Calu3 (cell line): ENCODE measurements around the gene ZBTB20. TPM values are rescaled to one million over a fixed set of nuclear protein-coding genes. Genes with fewer than 3 reads are reported as not detected.
A peak's percentile ranks its signal among the peaks of the same experiment; 100 is the strongest.

Experiments
- BruUV-seq: library from RNA; stranded (reverse); fragments of 400-500 nt; replicated peaks from 2 replicates; lab custom pipeline; 2021; lab: Mats Ljungman, UMichigan
- CTCF ChIA-PET: fragments of 300-600 bp; sonication (Branson Sonifier 250); formaldehyde crosslinking; loops from one replicate; lab custom pipeline; 2022; ENCODE audit warnings: antibody characterized with exemption; lab: Charles Lee
- DNase-seq: peaks from one replicate; pipeline ENCODE4 v3.0.0; 2022
- H3K27ac Mint-ChIP-seq: one replicate; pipeline ENCODE4 v1.8.0; 2022; ENCODE audit warnings: mixed read lengths; ENCODE audit not compliant: unreplicated experiment
- H3K27me3 Mint-ChIP-seq: one replicate; pipeline ENCODE4 v1.8.0; 2022; ENCODE audit warnings: mixed read lengths; ENCODE audit not compliant: unreplicated experiment
- H3K36me3 Mint-ChIP-seq: one replicate; pipeline ENCODE4 v1.8.0; 2022; ENCODE audit warnings: mild to moderate bottlenecking, moderate library complexity, mixed read lengths; ENCODE audit not compliant: insufficient read depth, unreplicated experiment
- H3K4me1 Mint-ChIP-seq: one replicate; pipeline ENCODE4 v1.8.0; 2022; ENCODE audit warnings: mild to moderate bottlenecking, low read depth, mixed read lengths; ENCODE audit not compliant: unreplicated experiment
- H3K4me3 Mint-ChIP-seq: one replicate; pipeline ENCODE4 v1.8.0; 2022; ENCODE audit warnings: mild to moderate bottlenecking, low read depth, moderate library complexity, mixed read lengths; ENCODE audit not compliant: unreplicated experiment
- H3K9me3 Mint-ChIP-seq: one replicate; pipeline ENCODE4 v1.8.0; 2022; ENCODE audit warnings: low read depth, mixed read lengths; ENCODE audit not compliant: unreplicated experiment
- CTCF ChIP-seq: fragments of 200-600 bp; IDR thresholded peaks from one replicate; pipeline ENCODE4 v1.8.0; 2022; ENCODE audit warnings: antibody characterized with exemption; ENCODE audit not compliant: unreplicated experiment
- intact Hi-C: fragments of 100-400 bp; cut with micrococcal nuclease; formaldehyde crosslinking; loops from one replicate; pipeline ENCODE4 v1.10.0; 2022; ENCODE audit not compliant: unreplicated experiment
- total RNA-seq: library from RNA; stranded (reverse); gene quantifications from 2 replicates; pipeline ENCODE4 v1.2.3, GENCODE V29; 2022

The ZBTB20 gene
- total RNA-seq, 1 experiment from 2014 or later: 24.1 TPM

GRCh38 chr3:114328345-114328744, 818.7 kb downstream of the ZBTB20 start:
- no peaks in the 10 kb centered on the region for H3K27me3 Mint-ChIP-seq
- no peak overlapping the region for H3K27ac Mint-ChIP-seq
- H3K36me3 Mint-ChIP-seq: no peaks in the 10 kb centered on the region
- peaks cover 20% of the 10 kb centered on the region for H3K4me1 Mint-ChIP-seq
- CTCF ChIA-PET: no interaction called here
- H3K4me3 Mint-ChIP-seq: no peak overlapping the region
- no TSS peak for BruUV-seq
- no peak for TF ChIP-seq CTCF
- intact Hi-C loops: no loop called here
- DNase-seq: no peak
- H3K9me3 Mint-ChIP-seq: no peaks in the 10 kb centered on the region

GRCh38 chr3:114327665-114328064, 819.4 kb downstream of the ZBTB20 start:
- intact Hi-C loops: no loop called here
- CTCF ChIA-PET: no interaction called here

GRCh38 chr3:114323546-114324254, 823.4 kb downstream of the ZBTB20 start:
- peak overlapping the region; percentile 22 for H3K4me3 Mint-ChIP-seq
- intact Hi-C loops: loop anchor here (2.0 kb wide), 1 partner anchor 43 kb away; no protein-coding TSS in a partner anchor
- H3K36me3 Mint-ChIP-seq: no peaks in the 10 kb centered on the region
- no peak for TF ChIP-seq CTCF
- peak overlapping the region; percentile 46 for H3K27ac Mint-ChIP-seq
- CTCF ChIA-PET: interaction anchor here (1.5 kb wide), 1 partner anchor 13 kb away, joined by 4 read pairs; no protein-coding TSS in a partner anchor
- no peaks in the 10 kb centered on the region for H3K27me3 Mint-ChIP-seq
- no peak for DNase-seq
- peaks cover 48% of the 10 kb centered on the region for H3K4me1 Mint-ChIP-seq
- no peaks in the 10 kb centered on the region for H3K9me3 Mint-ChIP-seq
- BruUV-seq: no TSS peak

More at GRCh38 chr3:114327665-114328064, 819.4 kb downstream of the ZBTB20 start:
- Mint-ChIP-seq H3K9me3 (no peaks in the 10 kb centered on the region), H3K27me3 (no peaks in the 10 kb centered on the region), H3K36me3 (no peaks in the 10 kb centered on the region), H3K4me3 (no peak overlapping the region), H3K4me1 (peaks cover 26% of the 10 kb centered on the region), H3K27ac (no peak overlapping the region)
- no peak for DNase-seq
- no peak for TF ChIP-seq CTCF
- BruUV-seq: no TSS peak

GRCh38 chr3:114320246-114320645, 826.8 kb downstream of the ZBTB20 start:
- CTCF ChIA-PET: interaction anchor here (1.3 kb wide), 2 partner anchors 21 to 29 kb away, joined by 4 read pairs; no protein-coding TSS in a partner anchor
- Mint-ChIP-seq H3K27ac (no peak overlapping the region), H3K27me3 (no peaks in the 10 kb centered on the region), H3K9me3 (no peaks in the 10 kb centered on the region), H3K36me3 (no peaks in the 10 kb centered on the region), H3K4me3 (no peak overlapping the region), H3K4me1 (peaks cover 48% of the 10 kb centered on the region)
- no TSS peak for BruUV-seq
- no peak for DNase-seq
- intact Hi-C loops: no loop called here
- no peak for TF ChIP-seq CTCF
